ENCODE measurements around the gene MTCL3.

DNA sequence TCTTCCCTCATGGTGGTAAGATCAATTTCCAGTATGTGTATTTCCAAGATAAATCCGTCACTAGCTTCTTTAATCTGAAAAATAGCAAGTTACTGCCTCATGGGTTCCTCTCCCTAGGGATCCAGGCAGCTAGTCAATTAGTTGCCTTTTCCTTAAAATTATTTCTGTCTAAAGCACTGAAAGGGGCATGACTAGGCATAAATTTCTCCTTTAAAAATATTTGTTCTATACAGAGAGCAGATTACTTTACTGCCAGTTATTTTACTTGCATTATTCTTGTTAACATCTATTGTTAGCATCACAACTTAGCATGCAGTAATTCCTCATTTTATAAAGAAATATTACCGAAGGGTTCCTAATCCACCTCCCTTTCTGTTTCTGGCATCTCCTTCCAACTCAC, 1.4 kb downstream of the MTCL3 start:
- TF ChIP-seq POLR2A (IDR thresholded peaks at IDR 0.05; ENCODE audit: low read depth) (no peak), CTCF (IDR thresholded peaks at IDR 0.05) (no peak)

Measured in esophagus muscularis mucosa (tissue), 3 donors.